ENCODE measurements around the gene CWC15.
"Not testable (repeated sequence)": the region's sequence is repeated elsewhere in the genome, so short reads cannot be mapped to it uniquely, and the experiment has no call there.

The CWC15 gene

GRCh38 chr11:94948070-94948617 lies 25.2 kb downstream of the CWC15 start:
- peak; percentile 77 for DNase-seq

- DNase-seq, result no peak
These were observed 26.5 kb downstream of the CWC15 start for GRCh38 chr11:94946812-94947211.

GRCh38 chr11:94941131-94941530 lies 32.2 kb downstream of the CWC15 start:
- no peak for DNase-seq

- no peak for DNase-seq
These were observed 34.0 kb downstream of the CWC15 start for GRCh38 chr11:94939346-94939745.

GRCh38 chr11:94938095-94939055 lies 35.0 kb downstream of the CWC15 start:
- no peak for DNase-seq

GRCh38 chr11:94934846-94935245 lies 38.5 kb downstream of the CWC15 start:
- DNase-seq, result no peak

- DNase-seq, result no peak
These were observed 39.0 kb downstream of the CWC15 start for GRCh38 chr11:94934362-94934761.

GRCh38 chr11:94933223-94934130 lies 39.9 kb downstream of the CWC15 start:
- no peak for DNase-seq

- DNase-seq, result no peak
These were observed 40.9 kb downstream of the CWC15 start for GRCh38 chr11:94932503-94932902.

GRCh38 chr11:94932072-94932471 lies 41.3 kb downstream of the CWC15 start:
- DNase-seq, result not testable (repeated sequence)

GRCh38 chr11:94928117-94928990 lies 45.0 kb downstream of the CWC15 start:
- no peak for DNase-seq

GRCh38 chr11:94926698-94927237 lies 46.6 kb downstream of the CWC15 start:
- no peak for DNase-seq

GRCh38 chr11:94926271-94926625 lies 47.1 kb downstream of the CWC15 start:
- no peak for DNase-seq

- DNase-seq, result no peak
These were observed 47.7 kb downstream of the CWC15 start for GRCh38 chr11:94925422-94926270.

- DNase-seq, result no peak
These were observed 48.7 kb downstream of the CWC15 start for GRCh38 chr11:94924612-94925011.

- DNase-seq, result no peak
These were observed 49.2 kb downstream of the CWC15 start for GRCh38 chr11:94924171-94924572.

- DNase-seq, result no peak
These were observed 50.4 kb downstream of the CWC15 start for GRCh38 chr11:94923004-94923334.

- DNase-seq, result peak; percentile 31
These were observed 50.9 kb downstream of the CWC15 start for GRCh38 chr11:94922321-94923003.

- DNase-seq, result no peak
These were observed 53.0 kb downstream of the CWC15 start for GRCh38 chr11:94920311-94920710.

- not testable (repeated sequence) for DNase-seq
These were observed 59.5 kb downstream of the CWC15 start for GRCh38 chr11:94913718-94914394.
